Measurements from ENCODE around the gene TOPBP1. TPM values are rescaled to one million over a fixed set of nuclear protein-coding genes. Genes with fewer than 3 reads are reported as not detected.

Gene TOPBP1
- total and polyA plus RNA-seq, 4 donors: 27.5 to 49.0 (median 38.6) TPM

GRCh38 chr3:133595341-133595740, 66.4 kb downstream of the TOPBP1 start:
- no CpG with 5 or more reads among the region's 1 CpG for WGBS (ENCODE audit: insufficient coverage)
- Histone ChIP-seq H3K27me3 (ENCODE audit: control insufficient read depth, insufficient read depth, low read length) (no peaks in the 10 kb centered on the region), H3K36me3 (ENCODE audit: control insufficient read depth, insufficient read depth, low read length) (no peaks in the 10 kb centered on the region), H3K4me3 (ENCODE audit: low read depth, low read length) (no peak overlapping the region), H3K9me3 (ENCODE audit: control insufficient read depth, insufficient read depth, low read length) (no peaks in the 10 kb centered on the region), H3K4me1 (ENCODE audit: control insufficient read depth, insufficient read depth, low read length) (no peaks in the 10 kb centered on the region), H3K27ac (ENCODE audit: low read depth, low read length) (no peak overlapping the region)
- DNase-seq (ENCODE audit: low read depth in 4 of 6, low spot score in 6 of 6): no peak

GRCh38 chr3:133593243-133593642, 68.5 kb downstream of the TOPBP1 start:
- Histone ChIP-seq H3K4me3 (ENCODE audit: low read depth, low read length) (no peak overlapping the region), H3K4me1 (ENCODE audit: control insufficient read depth, insufficient read depth, low read length) (no peaks in the 10 kb centered on the region), H3K27ac (ENCODE audit: low read depth, low read length) (no peak overlapping the region), H3K36me3 (ENCODE audit: control insufficient read depth, insufficient read depth, low read length) (peaks cover 3% of the 10 kb centered on the region), H3K9me3 (ENCODE audit: control insufficient read depth, insufficient read depth, low read length) (no peaks in the 10 kb centered on the region), H3K27me3 (ENCODE audit: control insufficient read depth, insufficient read depth, low read length) (no peaks in the 10 kb centered on the region)
- DNase-seq (ENCODE audit: low read depth in 4 of 6, low spot score in 6 of 6): no peak
- 85% methylated on average over 2 of the region's 2 CpGs for WGBS (ENCODE audit: insufficient coverage)

- H3K9me3 ChIP-seq (ENCODE audit: control insufficient read depth, insufficient read depth, low read length): no peaks in the 10 kb centered on the region
- no peak overlapping the region for H3K4me3 ChIP-seq (ENCODE audit: low read depth, low read length)
- no CpG with 5 or more reads among the region's 5 CpGs for WGBS (ENCODE audit: insufficient coverage)
- peaks cover 3% of the 10 kb centered on the region for H3K36me3 ChIP-seq (ENCODE audit: control insufficient read depth, insufficient read depth, low read length)
- DNase-seq (ENCODE audit: low read depth in 4 of 6, low spot score in 6 of 6): no peak
- H3K4me1 ChIP-seq (ENCODE audit: control insufficient read depth, insufficient read depth, low read length): no peaks in the 10 kb centered on the region
- no peak overlapping the region for H3K27ac ChIP-seq (ENCODE audit: low read depth, low read length)
- no peaks in the 10 kb centered on the region for H3K27me3 ChIP-seq (ENCODE audit: control insufficient read depth, insufficient read depth, low read length)
Observed at GRCh38 chr3:133592843-133593242, 68.9 kb downstream of the TOPBP1 start.

- Histone ChIP-seq H3K9me3 (ENCODE audit: control insufficient read depth, insufficient read depth, low read length) (no peaks in the 10 kb centered on the region), H3K36me3 (ENCODE audit: control insufficient read depth, insufficient read depth, low read length) (peaks cover 7% of the 10 kb centered on the region), H3K27me3 (ENCODE audit: control insufficient read depth, insufficient read depth, low read length) (no peaks in the 10 kb centered on the region), H3K4me1 (ENCODE audit: control insufficient read depth, insufficient read depth, low read length) (no peaks in the 10 kb centered on the region), H3K4me3 (ENCODE audit: low read depth, low read length) (no peak overlapping the region), H3K27ac (ENCODE audit: low read depth, low read length) (no peak overlapping the region)
- DNase-seq (ENCODE audit: low read depth in 4 of 6, low spot score in 6 of 6): no peak
- WGBS (ENCODE audit: insufficient coverage): no CpG with 5 or more reads among the region's 3 CpGs
Observed at GRCh38 chr3:133591271-133591742, 70.4 kb downstream of the TOPBP1 start.

- no peaks in the 10 kb centered on the region for H3K4me1 ChIP-seq (ENCODE audit: control insufficient read depth, insufficient read depth, low read length)
- no peaks in the 10 kb centered on the region for H3K27me3 ChIP-seq (ENCODE audit: control insufficient read depth, insufficient read depth, low read length)
- H3K9me3 ChIP-seq (ENCODE audit: control insufficient read depth, insufficient read depth, low read length): no peaks in the 10 kb centered on the region
- 94% methylated on average over 7 of the region's 8 CpGs for WGBS (ENCODE audit: insufficient coverage)
- no peak overlapping the region for H3K27ac ChIP-seq (ENCODE audit: low read depth, low read length)
- no peak for DNase-seq (ENCODE audit: low read depth in 4 of 6, low spot score in 6 of 6)
- peaks cover 19% of the 10 kb centered on the region for H3K36me3 ChIP-seq (ENCODE audit: control insufficient read depth, insufficient read depth, low read length)
- no peak overlapping the region for H3K4me3 ChIP-seq (ENCODE audit: low read depth, low read length)
Observed at GRCh38 chr3:133589503-133589902, 72.2 kb downstream of the TOPBP1 start.

GRCh38 chr3:133588784-133589465, 72.8 kb downstream of the TOPBP1 start:
- Histone ChIP-seq H3K9me3 (ENCODE audit: control insufficient read depth, insufficient read depth, low read length) (no peaks in the 10 kb centered on the region), H3K4me3 (ENCODE audit: low read depth, low read length) (no peak overlapping the region), H3K27me3 (ENCODE audit: control insufficient read depth, insufficient read depth, low read length) (no peaks in the 10 kb centered on the region), H3K36me3 (ENCODE audit: control insufficient read depth, insufficient read depth, low read length) (peaks cover 19% of the 10 kb centered on the region), H3K4me1 (ENCODE audit: control insufficient read depth, insufficient read depth, low read length) (no peaks in the 10 kb centered on the region), H3K27ac (ENCODE audit: low read depth, low read length) (no peak overlapping the region)
- no peak for DNase-seq (ENCODE audit: low read depth in 4 of 6, low spot score in 6 of 6)
- 92% methylated on average over 1 of the region's 2 CpGs for WGBS (ENCODE audit: insufficient coverage)

GRCh38 chr3:133588035-133588434, 73.7 kb downstream of the TOPBP1 start:
- WGBS (ENCODE audit: insufficient coverage): no CpG with 5 or more reads among the region's 4 CpGs

GRCh38 chr3:133583396-133583795, 78.3 kb downstream of the TOPBP1 start:
- no peak for DNase-seq (ENCODE audit: low read depth in 4 of 6, low spot score in 6 of 6)
- H3K9me3 ChIP-seq (ENCODE audit: control insufficient read depth, insufficient read depth, low read length): no peaks in the 10 kb centered on the region
- 97% methylated on average over 5 of the region's 6 CpGs for WGBS (ENCODE audit: insufficient coverage)
- H3K27ac ChIP-seq (ENCODE audit: low read depth, low read length): no peak overlapping the region
- peaks cover 26% of the 10 kb centered on the region for H3K36me3 ChIP-seq (ENCODE audit: control insufficient read depth, insufficient read depth, low read length)
- H3K4me3 ChIP-seq (ENCODE audit: low read depth, low read length): no peak overlapping the region
- H3K27me3 ChIP-seq (ENCODE audit: control insufficient read depth, insufficient read depth, low read length): no peaks in the 10 kb centered on the region
- H3K4me1 ChIP-seq (ENCODE audit: control insufficient read depth, insufficient read depth, low read length): no peaks in the 10 kb centered on the region

More at GRCh38 chr3:133588035-133588434, 73.7 kb downstream of the TOPBP1 start:
- H3K4me3 ChIP-seq (ENCODE audit: low read depth, low read length): no peak overlapping the region
- H3K27me3 ChIP-seq (ENCODE audit: control insufficient read depth, insufficient read depth, low read length): no peaks in the 10 kb centered on the region
- no peak overlapping the region for H3K27ac ChIP-seq (ENCODE audit: low read depth, low read length)
- no peaks in the 10 kb centered on the region for H3K9me3 ChIP-seq (ENCODE audit: control insufficient read depth, insufficient read depth, low read length)
- peaks cover 24% of the 10 kb centered on the region for H3K36me3 ChIP-seq (ENCODE audit: control insufficient read depth, insufficient read depth, low read length)
- no peaks in the 10 kb centered on the region for H3K4me1 ChIP-seq (ENCODE audit: control insufficient read depth, insufficient read depth, low read length)
- no peak for DNase-seq (ENCODE audit: low read depth in 4 of 6, low spot score in 6 of 6)

- Histone ChIP-seq H3K27ac (ENCODE audit: low read depth, low read length) (no peak overlapping the region), H3K4me1 (ENCODE audit: control insufficient read depth, insufficient read depth, low read length) (no peaks in the 10 kb centered on the region), H3K27me3 (ENCODE audit: control insufficient read depth, insufficient read depth, low read length) (no peaks in the 10 kb centered on the region), H3K9me3 (ENCODE audit: control insufficient read depth, insufficient read depth, low read length) (no peaks in the 10 kb centered on the region), H3K4me3 (ENCODE audit: low read depth, low read length) (no peak overlapping the region), H3K36me3 (ENCODE audit: control insufficient read depth, insufficient read depth, low read length) (peaks cover 13% of the 10 kb centered on the region)
- WGBS (ENCODE audit: insufficient coverage): no CpG with 5 or more reads among the region's 1 CpG
- DNase-seq (ENCODE audit: low read depth in 4 of 6, low spot score in 6 of 6): peak in 3 of 6 donors; percentile 14 to 76 (median 59)
Observed at GRCh38 chr3:133578548-133579191, 83.1 kb downstream of the TOPBP1 start.

- Histone ChIP-seq H3K4me1 (ENCODE audit: control insufficient read depth, insufficient read depth, low read length) (no peaks in the 10 kb centered on the region), H3K27ac (ENCODE audit: low read depth, low read length) (peak overlapping the region; percentile 16), H3K4me3 (ENCODE audit: low read depth, low read length) (peak overlapping the region; percentile 82), H3K9me3 (ENCODE audit: control insufficient read depth, insufficient read depth, low read length) (no peaks in the 10 kb centered on the region), H3K36me3 (ENCODE audit: control insufficient read depth, insufficient read depth, low read length) (peaks cover 4% of the 10 kb centered on the region), H3K27me3 (ENCODE audit: control insufficient read depth, insufficient read depth, low read length) (no peaks in the 10 kb centered on the region)
- WGBS (ENCODE audit: insufficient coverage): 53% methylated on average over 3 of the region's 3 CpGs
- DNase-seq (ENCODE audit: low read depth in 4 of 6, low spot score in 6 of 6): no peak
Observed at GRCh38 chr3:133576169-133576568, 85.6 kb downstream of the TOPBP1 start.

Measured in spinal cord (tissue), 10 donors.